ENCODE measurements around the gene THSD7A.

The THSD7A gene

DNA sequence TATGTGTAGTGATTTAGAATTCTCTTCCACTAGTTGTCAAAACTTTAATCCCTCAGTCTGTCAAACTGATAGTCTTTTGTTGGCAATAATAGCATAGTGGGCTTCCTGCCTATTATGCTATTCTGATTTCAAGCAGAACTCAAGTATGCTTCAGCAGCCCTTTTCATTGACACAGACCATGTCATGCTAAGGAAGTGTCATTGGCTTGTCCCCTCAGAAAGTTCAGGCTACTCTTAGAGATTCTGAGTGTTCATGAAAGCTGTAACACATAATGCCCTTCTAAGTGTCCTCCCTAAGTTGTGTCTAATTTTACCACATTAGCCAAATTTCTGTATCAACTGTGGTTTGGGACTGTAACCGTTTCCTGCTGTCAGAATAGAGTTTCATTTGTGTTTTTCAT lies 198.7 kb downstream of the THSD7A start:
- Mint-ChIP-seq H3K4me3 (no peak overlapping the region), H3K9me3 (peaks cover 19% of the 10 kb centered on the region), H3K36me3 (ENCODE audit: insufficient read depth) (no peaks in the 10 kb centered on the region), H3K27ac (ENCODE audit: low read depth) (no peak overlapping the region), H3K4me1 (no peaks in the 10 kb centered on the region), H3K27me3 (no peaks in the 10 kb centered on the region)
- ATAC-seq (replicated peaks; ENCODE audit: extremely low read depth, poor library complexity, severe bottlenecking) (no peak), DNase-seq (ENCODE audit: low spot score in 2 of 2) (no peak)

DNA sequence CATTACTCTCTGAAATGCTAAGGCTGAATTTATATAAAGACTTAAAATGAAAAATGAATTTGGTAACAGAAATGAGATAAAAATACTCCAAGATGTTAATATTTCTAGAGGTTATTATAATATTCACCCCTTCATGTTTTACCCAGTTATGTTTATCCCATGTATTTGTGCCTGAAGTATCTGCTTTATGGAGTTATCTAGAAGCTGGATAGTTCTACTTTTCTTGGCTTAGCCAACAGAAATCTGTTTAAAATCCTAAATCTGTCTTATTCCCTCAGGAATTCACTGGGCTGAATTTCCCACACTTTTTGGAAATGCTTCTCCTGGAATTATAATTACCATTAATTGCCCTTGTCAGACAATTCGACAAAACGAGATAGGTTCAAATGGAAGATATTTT lies 201.6 kb downstream of the THSD7A start:
- ATAC-seq (replicated peaks; ENCODE audit: extremely low read depth, poor library complexity, severe bottlenecking) (no peak), DNase-seq (ENCODE audit: low spot score in 2 of 2) (no peak)
- Mint-ChIP-seq H3K4me3 (no peak overlapping the region), H3K9me3 (peaks cover 14% of the 10 kb centered on the region), H3K27me3 (no peaks in the 10 kb centered on the region), H3K27ac (ENCODE audit: low read depth) (no peak overlapping the region), H3K36me3 (ENCODE audit: insufficient read depth) (no peaks in the 10 kb centered on the region), H3K4me1 (no peaks in the 10 kb centered on the region)

DNA sequence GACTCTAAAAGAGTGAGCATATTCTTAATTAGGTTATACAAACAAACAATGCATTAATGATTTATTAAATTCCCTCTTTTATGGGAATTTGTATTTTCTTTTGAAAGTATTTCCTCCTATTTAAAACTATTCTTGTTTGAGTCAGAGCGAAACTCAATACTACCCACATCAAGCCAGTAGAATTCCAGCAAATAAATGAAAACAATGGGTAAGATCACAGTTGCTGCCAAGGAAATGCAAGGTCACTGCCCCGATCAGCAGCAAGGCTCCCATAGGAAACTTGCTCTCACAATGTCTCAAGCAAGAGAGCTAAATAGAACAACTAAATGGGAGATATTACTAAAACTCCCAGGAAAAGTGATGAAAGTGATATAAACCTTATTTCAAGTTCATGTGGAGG lies 206.3 kb downstream of the THSD7A start:
- Mint-ChIP-seq H3K27me3 (no peaks in the 10 kb centered on the region), H3K4me1 (no peaks in the 10 kb centered on the region), H3K27ac (ENCODE audit: low read depth) (no peak overlapping the region), H3K4me3 (no peak overlapping the region), H3K36me3 (ENCODE audit: insufficient read depth) (no peaks in the 10 kb centered on the region), H3K9me3 (peaks cover 5% of the 10 kb centered on the region)
- ATAC-seq (replicated peaks; ENCODE audit: extremely low read depth, poor library complexity, severe bottlenecking) (no peak), DNase-seq (ENCODE audit: low spot score in 2 of 2) (no peak)

DNA sequence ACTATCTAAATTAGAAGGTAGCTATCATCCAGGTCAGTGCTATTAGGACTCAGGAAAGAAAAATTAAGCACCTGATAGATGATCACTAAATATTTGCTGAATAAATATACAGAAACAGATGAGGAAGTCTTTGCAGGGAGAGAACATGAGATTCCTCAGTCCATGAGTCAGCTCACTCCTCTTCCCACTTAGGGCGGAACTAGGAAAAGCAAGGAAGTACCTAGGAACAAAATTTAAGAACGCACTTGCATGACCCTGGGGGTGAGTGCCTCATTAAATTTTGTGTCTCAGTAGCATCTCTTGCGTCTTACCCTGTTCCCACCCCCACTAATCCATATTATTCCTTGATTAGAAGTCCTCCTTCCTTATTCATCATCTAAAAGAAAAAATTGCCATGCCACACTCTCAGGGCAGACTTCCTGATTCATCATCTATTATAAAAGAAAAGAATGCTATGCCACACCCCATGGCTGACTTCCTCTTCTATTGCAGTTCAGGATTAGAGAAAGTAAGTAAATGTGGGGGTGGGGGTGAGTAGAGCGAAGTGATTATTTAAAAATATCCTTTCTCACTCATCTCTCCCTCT lies 208.8 kb downstream of the THSD7A start:
- ATAC-seq (replicated peaks; ENCODE audit: extremely low read depth, poor library complexity, severe bottlenecking) (no peak), DNase-seq (ENCODE audit: low spot score in 2 of 2) (no peak)
- Mint-ChIP-seq H3K4me3 (no peak overlapping the region), H3K36me3 (ENCODE audit: insufficient read depth) (no peaks in the 10 kb centered on the region), H3K27ac (ENCODE audit: low read depth) (no peak overlapping the region), H3K9me3 (peaks cover 5% of the 10 kb centered on the region), H3K4me1 (no peaks in the 10 kb centered on the region), H3K27me3 (no peaks in the 10 kb centered on the region)

DNA sequence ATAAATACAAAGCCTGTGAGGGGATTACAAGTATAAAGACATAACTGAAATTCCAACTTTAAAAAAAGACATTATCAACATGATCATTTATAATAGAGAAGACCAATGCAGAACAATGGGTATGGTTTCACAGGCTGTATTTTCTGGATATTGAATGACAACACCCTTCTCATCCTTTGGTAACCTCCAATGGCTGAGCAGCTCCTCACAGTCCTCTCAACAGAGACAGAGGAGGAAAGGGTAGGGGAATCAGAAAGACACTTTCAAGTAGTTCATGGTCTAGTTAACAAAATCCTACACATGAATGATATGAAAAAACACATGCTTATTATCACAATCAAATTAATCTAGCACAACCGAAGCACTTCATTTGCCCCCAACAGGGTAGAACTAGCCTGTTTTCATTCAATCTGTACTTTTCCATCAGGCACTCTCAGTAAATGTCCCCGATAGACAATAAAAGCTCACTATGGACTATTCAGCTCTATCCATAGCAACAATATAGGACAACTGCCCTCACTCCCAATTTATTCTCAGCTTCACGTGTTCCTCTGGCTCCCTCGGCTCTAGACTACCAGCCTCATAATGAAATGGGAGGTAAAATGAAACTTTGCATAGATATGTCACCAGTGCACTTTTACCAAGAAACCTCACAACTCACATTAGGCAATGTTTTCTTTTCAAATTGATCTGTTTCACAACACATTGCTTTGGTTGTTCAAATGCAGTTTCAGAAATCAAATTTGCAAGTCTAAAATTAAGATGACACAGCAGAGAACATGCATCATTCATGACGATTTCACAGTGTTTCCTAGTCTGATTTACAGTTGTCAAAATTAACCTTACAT lies 211.4 kb downstream of the THSD7A start:
- no peaks in the 10 kb centered on the region for H3K36me3 Mint-ChIP-seq (ENCODE audit: insufficient read depth)
- DNase-seq (ENCODE audit: low spot score in 2 of 2) (no peak), ATAC-seq (replicated peaks; ENCODE audit: extremely low read depth, poor library complexity, severe bottlenecking) (no peak)
- peaks cover 5% of the 10 kb centered on the region for H3K9me3 Mint-ChIP-seq
- H3K27me3 Mint-ChIP-seq: no peaks in the 10 kb centered on the region
- no peaks in the 10 kb centered on the region for H3K4me1 Mint-ChIP-seq
- H3K27ac Mint-ChIP-seq (ENCODE audit: low read depth): no peak overlapping the region
- H3K4me3 Mint-ChIP-seq: no peak overlapping the region

DNA sequence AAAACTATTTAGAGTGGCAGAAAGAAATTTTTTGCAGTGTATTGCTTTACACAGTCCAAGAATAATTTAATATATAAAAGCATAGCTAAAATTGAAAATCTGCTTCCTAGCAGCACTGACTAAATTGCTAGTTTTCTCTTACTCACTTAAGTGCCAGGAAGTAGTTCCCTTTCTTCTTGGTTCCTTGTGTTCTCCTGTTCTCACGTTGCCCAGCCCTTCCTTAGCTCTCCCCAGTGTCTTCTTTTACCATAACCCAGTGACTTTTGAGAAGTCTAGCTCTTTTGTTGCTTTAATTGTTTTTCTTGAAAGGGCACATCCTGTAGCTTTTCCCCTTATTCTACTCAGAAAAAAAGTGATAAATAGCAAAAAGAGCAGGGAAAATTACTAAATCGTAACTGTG lies 215.5 kb downstream of the THSD7A start:
- Mint-ChIP-seq H3K4me1 (no peaks in the 10 kb centered on the region), H3K36me3 (ENCODE audit: insufficient read depth) (no peaks in the 10 kb centered on the region), H3K27me3 (no peaks in the 10 kb centered on the region), H3K4me3 (no peak overlapping the region), H3K9me3 (peaks cover 6% of the 10 kb centered on the region), H3K27ac (ENCODE audit: low read depth) (no peak overlapping the region)
- ATAC-seq (replicated peaks; ENCODE audit: extremely low read depth, poor library complexity, severe bottlenecking) (no peak), DNase-seq (ENCODE audit: low spot score in 2 of 2) (no peak)

DNA sequence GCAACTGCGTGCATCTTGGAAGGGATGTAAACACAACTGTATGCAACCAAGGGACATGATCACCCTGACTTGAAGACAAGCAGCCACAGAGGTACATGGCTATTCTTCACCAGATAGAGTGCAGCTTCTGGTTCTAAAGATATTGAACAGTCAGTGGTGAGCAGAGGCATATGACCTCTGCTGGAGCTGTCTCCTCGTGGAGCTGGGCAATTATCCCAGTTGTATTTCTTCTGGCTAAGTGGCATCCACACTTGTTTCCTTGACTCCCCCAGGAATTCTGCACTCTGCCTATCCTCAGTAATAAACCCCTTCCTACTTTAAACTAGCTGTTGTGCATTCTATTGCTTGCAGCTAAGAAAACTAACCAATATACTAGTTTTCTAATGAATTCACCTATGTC lies 216.8 kb downstream of the THSD7A start:
- no peak for DNase-seq (ENCODE audit: low spot score in 2 of 2)
- no peaks in the 10 kb centered on the region for H3K36me3 Mint-ChIP-seq (ENCODE audit: insufficient read depth)
- H3K4me3 Mint-ChIP-seq: no peak overlapping the region
- no peak overlapping the region for H3K27ac Mint-ChIP-seq (ENCODE audit: low read depth)
- H3K9me3 Mint-ChIP-seq: peaks cover 6% of the 10 kb centered on the region
- no peaks in the 10 kb centered on the region for H3K27me3 Mint-ChIP-seq
- no peak for ATAC-seq (replicated peaks; ENCODE audit: extremely low read depth, poor library complexity, severe bottlenecking)
- no peaks in the 10 kb centered on the region for H3K4me1 Mint-ChIP-seq

DNA sequence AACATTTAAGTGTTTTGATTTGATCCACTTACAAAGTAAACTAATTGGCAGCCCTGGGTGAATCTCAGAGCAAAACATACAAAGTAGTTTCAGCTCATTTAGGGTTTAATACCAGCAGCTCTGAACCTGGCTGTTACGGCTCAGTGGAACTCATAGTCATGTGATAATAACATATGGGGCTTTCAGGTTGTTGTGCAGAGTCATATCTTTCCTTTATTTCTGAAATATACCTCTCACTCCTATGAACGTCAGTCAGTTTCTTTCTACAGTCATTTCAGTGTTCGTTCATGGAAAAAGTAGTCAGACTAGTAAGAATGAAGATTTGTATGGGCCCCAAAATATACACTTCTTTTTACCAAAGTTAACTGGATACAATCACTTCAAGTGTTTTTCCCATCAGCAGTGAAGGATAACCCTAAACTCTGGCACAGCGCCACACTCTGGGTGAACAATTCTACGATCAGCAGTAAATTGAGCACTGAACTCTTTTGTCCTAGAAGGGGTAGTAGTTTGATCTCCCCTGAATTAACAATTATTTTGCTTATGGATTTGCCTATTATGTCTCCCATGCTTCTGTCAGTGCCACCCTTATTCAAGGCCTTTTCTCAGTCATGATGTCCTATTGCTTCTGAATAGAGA lies 218.6 kb downstream of the THSD7A start:
- Mint-ChIP-seq H3K9me3 (peaks cover 11% of the 10 kb centered on the region), H3K36me3 (ENCODE audit: insufficient read depth) (no peaks in the 10 kb centered on the region)
- no peak for ATAC-seq (replicated peaks; ENCODE audit: extremely low read depth, poor library complexity, severe bottlenecking)

DNA sequence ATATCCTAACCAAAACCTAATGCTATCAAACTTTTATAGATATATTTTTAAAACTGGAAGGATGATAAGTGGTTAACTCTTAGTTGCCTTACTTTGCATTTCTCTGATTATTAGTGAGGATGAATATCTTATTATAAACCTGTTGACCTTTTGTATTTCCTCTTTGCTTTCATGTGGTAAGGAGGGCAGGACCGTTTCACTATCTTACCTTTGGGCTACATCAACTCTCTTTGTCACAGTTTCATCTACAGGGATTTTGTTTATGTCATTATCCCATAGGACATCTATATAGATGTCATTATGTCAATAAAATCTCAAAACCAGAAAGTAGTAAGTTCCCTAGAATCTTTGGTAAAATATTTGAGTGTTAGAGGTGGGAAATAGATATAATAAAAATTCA lies 219.3 kb downstream of the THSD7A start:
- Mint-ChIP-seq H3K27me3 (no peaks in the 10 kb centered on the region), H3K9me3 (peaks cover 11% of the 10 kb centered on the region), H3K36me3 (ENCODE audit: insufficient read depth) (no peaks in the 10 kb centered on the region), H3K4me1 (no peaks in the 10 kb centered on the region), H3K4me3 (no peak overlapping the region), H3K27ac (ENCODE audit: low read depth) (no peak overlapping the region)
- DNase-seq (ENCODE audit: low spot score in 2 of 2) (no peak), ATAC-seq (replicated peaks; ENCODE audit: extremely low read depth, poor library complexity, severe bottlenecking) (no peak)

More for the DNA sequence above, 218.6 kb downstream of the THSD7A start:
- Mint-ChIP-seq H3K27me3 (no peaks in the 10 kb centered on the region), H3K4me3 (no peak overlapping the region), H3K4me1 (no peaks in the 10 kb centered on the region), H3K27ac (ENCODE audit: low read depth) (no peak overlapping the region)
- DNase-seq (ENCODE audit: low spot score in 2 of 2): no peak

DNA sequence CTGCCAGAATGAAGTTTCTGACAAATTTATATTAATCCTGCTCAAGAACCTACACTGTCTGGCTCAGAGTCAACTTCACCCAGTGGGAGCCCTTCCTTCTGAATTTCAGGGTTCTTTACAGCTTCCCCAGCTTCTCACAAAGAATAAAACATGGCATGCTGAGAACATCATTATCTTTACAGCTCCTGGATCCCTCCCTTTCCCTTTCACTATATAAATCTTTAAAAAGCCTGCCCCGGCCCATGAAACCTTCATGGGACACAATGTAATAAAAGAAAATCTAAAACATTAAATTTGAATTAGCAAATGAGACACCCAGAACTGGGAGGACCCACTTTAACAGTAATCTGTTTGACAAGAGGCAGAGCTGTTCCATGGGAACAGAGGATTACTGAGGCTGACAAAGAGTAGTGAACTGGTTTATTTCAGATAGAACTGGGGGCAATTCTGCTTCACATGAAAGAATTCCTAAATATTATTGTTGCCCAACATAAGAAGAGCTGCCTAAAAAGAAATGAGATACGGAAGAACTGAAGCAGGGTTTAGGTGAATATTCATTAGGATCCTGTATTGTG lies 222.8 kb downstream of the THSD7A start:
- Mint-ChIP-seq H3K9me3 (peaks cover 11% of the 10 kb centered on the region), H3K4me1 (no peaks in the 10 kb centered on the region), H3K4me3 (no peak overlapping the region), H3K36me3 (ENCODE audit: insufficient read depth) (no peaks in the 10 kb centered on the region), H3K27me3 (no peaks in the 10 kb centered on the region), H3K27ac (ENCODE audit: low read depth) (no peak overlapping the region)
- ATAC-seq (replicated peaks; ENCODE audit: extremely low read depth, poor library complexity, severe bottlenecking) (no peak), DNase-seq (ENCODE audit: low spot score in 2 of 2) (no peak)

DNA sequence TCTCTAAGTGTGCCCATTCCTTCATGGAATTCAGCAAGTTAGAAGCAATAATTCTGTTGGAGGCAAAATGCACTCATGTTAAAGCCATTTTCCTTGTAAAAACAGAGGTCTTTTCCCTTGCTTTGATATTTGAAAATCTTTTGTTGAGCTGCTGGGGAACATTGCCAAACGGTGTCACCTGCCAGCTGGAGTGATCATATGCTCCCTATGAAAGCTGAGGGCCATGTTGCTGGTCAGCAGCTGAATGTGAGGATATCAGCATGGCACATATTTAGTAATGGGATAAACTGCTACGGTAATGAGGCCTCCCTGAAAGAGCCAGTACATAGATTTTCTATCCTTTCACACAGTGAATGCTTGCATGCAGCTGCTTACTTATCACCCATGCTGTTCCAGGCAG lies 224.3 kb downstream of the THSD7A start:
- Mint-ChIP-seq H3K36me3 (ENCODE audit: insufficient read depth) (no peaks in the 10 kb centered on the region), H3K4me1 (no peaks in the 10 kb centered on the region), H3K27ac (ENCODE audit: low read depth) (no peak overlapping the region), H3K4me3 (no peak overlapping the region), H3K9me3 (peaks cover 11% of the 10 kb centered on the region), H3K27me3 (no peaks in the 10 kb centered on the region)
- ATAC-seq (replicated peaks; ENCODE audit: extremely low read depth, poor library complexity, severe bottlenecking) (no peak), DNase-seq (ENCODE audit: low spot score in 2 of 2) (no peak)

DNA sequence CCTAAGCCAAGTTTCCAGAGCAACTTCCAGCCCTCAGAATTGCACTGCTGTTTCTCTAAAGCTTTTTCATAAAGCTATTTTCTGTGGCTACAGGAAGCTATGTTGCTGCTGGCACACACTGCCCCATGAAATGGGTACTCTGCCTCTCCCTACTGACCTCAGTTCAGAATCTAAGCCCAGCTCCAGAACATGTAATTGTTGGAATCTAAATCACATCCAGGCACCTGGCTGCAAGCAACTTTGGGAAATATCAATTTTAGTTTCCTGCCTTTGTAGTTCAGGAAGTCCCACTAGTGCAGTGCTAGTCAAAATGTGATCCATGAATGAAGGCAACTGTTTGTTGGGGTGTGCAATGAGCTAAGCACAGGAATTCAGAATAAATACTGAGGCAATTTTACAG lies 226.2 kb downstream of the THSD7A start:
- DNase-seq (ENCODE audit: low spot score in 2 of 2): no peak
- Mint-ChIP-seq H3K36me3 (ENCODE audit: insufficient read depth) (no peaks in the 10 kb centered on the region), H3K27ac (ENCODE audit: low read depth) (no peak overlapping the region), H3K27me3 (no peaks in the 10 kb centered on the region), H3K4me3 (no peak overlapping the region), H3K9me3 (peaks cover 13% of the 10 kb centered on the region), H3K4me1 (no peaks in the 10 kb centered on the region)
- ATAC-seq (replicated peaks; ENCODE audit: extremely low read depth, poor library complexity, severe bottlenecking): no peak

DNA sequence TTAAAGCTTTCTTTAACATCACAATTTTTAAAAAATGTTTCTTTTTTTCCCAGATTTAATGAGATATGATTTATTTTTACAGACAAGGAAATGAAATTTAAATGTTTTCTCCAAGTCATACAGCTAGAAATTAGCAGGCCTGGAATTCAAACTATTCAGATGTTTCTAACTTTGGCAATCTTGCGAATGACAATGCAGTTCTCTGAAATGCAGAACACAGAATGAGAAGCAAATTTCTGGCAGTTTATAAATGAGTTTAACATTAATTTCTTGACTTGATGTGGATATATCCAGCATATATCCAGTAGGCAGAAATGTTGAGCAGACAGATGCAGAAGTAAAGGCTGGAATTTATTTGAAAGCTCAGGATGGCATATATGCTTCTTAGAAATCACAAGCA lies 227.5 kb downstream of the THSD7A start:
- no peaks in the 10 kb centered on the region for H3K27me3 Mint-ChIP-seq
- H3K4me3 Mint-ChIP-seq: no peak overlapping the region
- peaks cover 11% of the 10 kb centered on the region for H3K9me3 Mint-ChIP-seq
- ATAC-seq (replicated peaks; ENCODE audit: extremely low read depth, poor library complexity, severe bottlenecking): no peak
- no peaks in the 10 kb centered on the region for H3K4me1 Mint-ChIP-seq
- no peaks in the 10 kb centered on the region for H3K36me3 Mint-ChIP-seq (ENCODE audit: insufficient read depth)
- no peak for DNase-seq (ENCODE audit: low spot score in 2 of 2)
- no peak overlapping the region for H3K27ac Mint-ChIP-seq (ENCODE audit: low read depth)
